GM21447 (cell line): Measurements from ENCODE around the gene SLC25A39.
A peak's percentile ranks its signal among the peaks of the same experiment; 100 is the strongest.

ENCODE experiments used
- ATAC-seq: cut with Tn5 transposase; IDR thresholded peaks from one replicate; pipeline ENCODE4 v1.9.1; 2021; ENCODE audit not compliant: unreplicated experiment

SLC25A39 gene

GRCh38 chr17:44280392-44280937 lies 44.2 kb downstream of the SLC25A39 start:
- ATAC-seq: no peak

GRCh38 chr17:44279666-44280391 lies 44.8 kb downstream of the SLC25A39 start:
- ATAC-seq: peak; percentile 91

- ATAC-seq: no peak
These were observed 45.3 kb downstream of the SLC25A39 start for GRCh38 chr17:44279346-44279665.

- ATAC-seq: no peak
These were observed 46.6 kb downstream of the SLC25A39 start for GRCh38 chr17:44277976-44278375.

GRCh38 chr17:44273607-44274006 lies 51.0 kb downstream of the SLC25A39 start:
- no peak for ATAC-seq

GRCh38 chr17:44272954-44273353 lies 51.7 kb downstream of the SLC25A39 start:
- ATAC-seq: no peak

- ATAC-seq: no peak
These were observed 52.2 kb downstream of the SLC25A39 start for GRCh38 chr17:44272321-44272951.
